LNCaP clone FGC (cell line): ENCODE results near the gene SFI1.
"Not testable (repeated sequence)": the region's sequence is repeated elsewhere in the genome, so short reads cannot be mapped to it uniquely, and the experiment has no call there.

ENCODE experiments used
- DNase-seq: peaks from one replicate; pipeline ENCODE4 v3.0.0-alpha.2; 2011; ENCODE audit warnings: low read depth
- H3K4me3 ChIP-seq: 2 replicates; pipeline ENCODE4 v1.5.1; 2011; ENCODE audit warnings: mild to moderate bottlenecking, low read depth, low read length, control low read depth
- TF ChIP-seq, protein P1 (sequence below): IDR thresholded peaks from 2 replicates; pipeline ENCODE4 v1.5.1; 2012; ENCODE audit warnings: mild to moderate bottlenecking; ENCODE audit not compliant: control insufficient read depth, insufficient read depth; ENCODE audit errors: extremely low read depth

The SFI1 gene

GRCh38 chr22:31550871-31551370 lies 54.6 kb downstream of the SFI1 start:
- H3K4me3 ChIP-seq = no peak overlapping the region
- TF ChIP-seq, protein P1, sequence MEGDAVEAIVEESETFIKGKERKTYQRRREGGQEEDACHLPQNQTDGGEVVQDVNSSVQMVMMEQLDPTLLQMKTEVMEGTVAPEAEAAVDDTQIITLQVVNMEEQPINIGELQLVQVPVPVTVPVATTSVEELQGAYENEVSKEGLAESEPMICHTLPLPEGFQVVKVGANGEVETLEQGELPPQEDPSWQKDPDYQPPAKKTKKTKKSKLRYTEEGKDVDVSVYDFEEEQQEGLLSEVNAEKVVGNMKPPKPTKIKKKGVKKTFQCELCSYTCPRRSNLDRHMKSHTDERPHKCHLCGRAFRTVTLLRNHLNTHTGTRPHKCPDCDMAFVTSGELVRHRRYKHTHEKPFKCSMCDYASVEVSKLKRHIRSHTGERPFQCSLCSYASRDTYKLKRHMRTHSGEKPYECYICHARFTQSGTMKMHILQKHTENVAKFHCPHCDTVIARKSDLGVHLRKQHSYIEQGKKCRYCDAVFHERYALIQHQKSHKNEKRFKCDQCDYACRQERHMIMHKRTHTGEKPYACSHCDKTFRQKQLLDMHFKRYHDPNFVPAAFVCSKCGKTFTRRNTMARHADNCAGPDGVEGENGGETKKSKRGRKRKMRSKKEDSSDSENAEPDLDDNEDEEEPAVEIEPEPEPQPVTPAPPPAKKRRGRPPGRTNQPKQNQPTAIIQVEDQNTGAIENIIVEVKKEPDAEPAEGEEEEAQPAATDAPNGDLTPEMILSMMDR = no peak
- no peak for DNase-seq

- H3K4me3 ChIP-seq = no peak overlapping the region
- TF ChIP-seq, protein P1 = peak; percentile 51
- no peak for DNase-seq
These were observed 60.4 kb downstream of the SFI1 start for GRCh38 chr22:31556627-31557203.

DNA sequence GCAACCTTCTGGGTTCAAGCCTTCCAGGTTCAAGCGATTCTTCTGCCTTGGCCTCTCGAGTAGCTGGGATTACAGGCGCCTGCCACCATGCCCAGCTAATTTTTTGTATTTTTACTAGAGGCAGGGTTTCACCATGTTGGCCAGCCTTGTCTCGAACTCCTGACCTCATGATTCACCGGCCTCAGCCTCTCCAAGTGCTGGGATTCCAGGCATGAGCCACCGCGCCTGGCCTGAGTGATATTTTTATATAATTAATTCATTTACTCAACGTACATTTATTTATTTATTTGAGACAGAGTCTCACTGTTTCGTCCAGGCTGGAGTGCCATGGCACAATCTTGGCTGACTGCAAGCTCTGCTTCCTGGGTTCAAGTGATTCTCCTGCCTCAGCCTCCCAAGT lies 62.2 kb downstream of the SFI1 start:
- H3K4me3 ChIP-seq, DNase-seq: not testable (repeated sequence)

DNA sequence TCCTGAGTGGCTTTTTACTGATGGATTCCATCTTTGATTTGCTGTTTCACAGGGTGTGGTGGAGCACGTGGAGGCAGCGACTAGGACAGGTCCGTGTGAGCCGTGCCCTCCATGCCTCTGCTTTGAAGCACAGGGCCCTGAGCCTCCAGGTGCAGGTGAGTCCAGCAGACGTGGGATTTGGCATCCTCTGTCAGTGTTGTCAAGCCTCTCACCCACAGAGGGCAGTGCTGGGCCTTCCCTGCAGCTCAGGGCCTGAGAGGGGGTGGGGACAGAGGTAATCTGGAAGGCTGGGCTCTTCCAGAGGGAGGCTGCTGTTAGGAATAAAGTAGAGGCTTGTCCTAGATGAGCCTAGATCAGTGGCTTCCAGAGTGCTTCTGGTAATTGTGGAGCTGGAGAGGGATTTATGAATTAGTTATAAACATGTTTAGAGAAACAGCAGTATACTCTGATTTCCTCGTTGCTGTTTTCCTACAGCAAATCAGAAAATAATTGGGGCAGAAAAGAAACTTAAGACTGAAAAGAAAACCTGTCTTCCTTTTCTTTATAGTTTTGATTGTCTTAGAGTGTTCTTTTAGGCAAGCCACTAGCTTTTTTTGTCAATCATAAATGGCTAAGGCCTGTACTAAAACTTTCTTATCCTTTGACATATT lies 65.0 kb downstream of the SFI1 start:
- TF ChIP-seq, protein P1 = peak; percentile 90
- DNase-seq = peak; percentile 71

GRCh38 chr22:31561970-31562369 lies 65.6 kb downstream of the SFI1 start:
- DNase-seq = no peak
- TF ChIP-seq, protein P1 = no peak
- no peak overlapping the region for H3K4me3 ChIP-seq

More for the DNA sequence above, 65.0 kb downstream of the SFI1 start:
- H3K4me3 ChIP-seq = no peak overlapping the region

DNA sequence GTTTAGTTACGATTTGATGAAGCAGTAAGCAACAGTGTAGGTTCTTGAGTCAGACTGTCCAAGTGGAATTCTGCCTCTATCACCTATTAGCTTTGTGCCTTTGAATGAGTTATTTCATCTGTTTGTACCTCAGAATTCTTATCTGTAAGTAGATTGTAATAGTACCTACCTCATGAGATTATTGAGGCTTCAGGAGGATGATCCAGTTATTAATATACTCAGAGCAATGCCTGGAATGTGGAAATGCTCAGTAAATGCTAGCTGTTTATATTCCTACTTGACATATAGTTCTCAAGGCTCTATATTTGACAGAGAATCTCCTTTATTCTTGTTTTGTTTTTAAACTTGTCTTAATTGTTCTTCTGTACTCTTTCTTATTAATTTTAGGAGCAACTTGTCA lies 70.1 kb downstream of the SFI1 start:
- TF ChIP-seq, protein P1 = no peak
- no peak overlapping the region for H3K4me3 ChIP-seq
- DNase-seq = no peak

GRCh38 chr22:31567196-31567595 lies 70.9 kb downstream of the SFI1 start:
- TF ChIP-seq, protein P1 = no peak
- DNase-seq = no peak
- no peak overlapping the region for H3K4me3 ChIP-seq
